ENCODE results near the gene KCNC3.

KCNC3 gene

GRCh38 chr19:50272263-50272897 lies 56.8 kb downstream of the KCNC3 start:
- no peak for DNase-seq

DNA sequence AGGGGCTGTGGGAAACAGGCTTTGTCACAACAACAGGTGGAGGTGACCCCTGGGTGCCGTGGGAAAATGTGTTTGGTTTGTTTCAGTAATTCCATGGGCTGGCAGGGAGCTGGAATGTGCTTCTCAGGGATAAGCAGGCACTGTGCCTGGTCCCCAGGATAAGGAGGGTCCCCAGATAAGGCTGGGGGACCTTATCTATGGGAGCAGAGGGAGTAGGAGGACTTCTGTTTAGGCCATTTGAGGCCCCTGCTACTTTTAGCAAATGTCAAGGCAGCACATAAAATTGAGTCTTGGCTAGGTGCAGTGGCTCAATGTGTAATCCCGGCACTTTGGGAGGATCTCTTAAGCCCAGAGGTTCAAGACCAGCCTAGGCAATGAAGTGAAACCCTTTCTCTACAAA lies 59.5 kb downstream of the KCNC3 start:
- DNase-seq: no peak

DNA sequence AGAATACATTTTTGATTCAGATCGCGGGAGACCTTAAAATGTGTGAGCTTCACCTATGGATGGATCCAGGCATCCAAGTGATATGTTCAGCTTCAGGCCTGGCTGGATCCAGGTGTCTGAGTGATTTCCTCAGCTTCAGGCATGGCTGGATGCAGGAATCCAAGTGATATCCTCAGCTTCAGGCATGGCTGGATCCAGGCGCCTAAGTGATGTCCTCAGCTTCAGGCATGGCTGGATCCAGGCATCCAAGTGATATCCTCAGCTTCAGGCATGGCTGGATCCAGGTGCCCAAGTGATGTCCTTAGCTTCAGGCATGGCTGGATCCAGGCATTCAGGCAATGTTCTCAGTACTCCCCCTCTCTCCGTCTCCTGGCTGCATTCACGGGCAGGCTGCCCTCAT lies 60.7 kb downstream of the KCNC3 start:
- no peak for DNase-seq

DNA sequence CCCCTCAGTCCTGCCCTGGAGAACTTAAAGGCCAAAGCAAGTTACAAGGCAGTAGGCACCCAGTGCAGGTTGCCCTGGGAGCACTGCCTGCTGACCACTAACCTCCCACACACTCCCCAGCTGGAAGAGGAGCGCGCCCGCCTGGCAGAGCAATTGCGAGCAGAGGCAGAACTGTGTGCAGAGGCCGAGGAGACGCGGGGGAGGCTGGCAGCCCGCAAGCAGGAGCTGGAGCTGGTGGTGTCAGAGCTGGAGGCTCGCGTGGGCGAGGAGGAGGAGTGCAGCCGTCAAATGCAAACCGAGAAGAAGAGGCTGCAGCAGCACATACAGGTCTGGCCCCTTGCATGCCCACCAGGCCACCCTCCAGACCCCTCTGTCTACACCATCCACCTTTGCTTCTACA lies 61.1 kb downstream of the KCNC3 start:
- peak; percentile 60 for DNase-seq

- no peak for DNase-seq
Measured at GRCh38 chr19:50266896-50267295, 62.3 kb downstream of the KCNC3 start.

DNA sequence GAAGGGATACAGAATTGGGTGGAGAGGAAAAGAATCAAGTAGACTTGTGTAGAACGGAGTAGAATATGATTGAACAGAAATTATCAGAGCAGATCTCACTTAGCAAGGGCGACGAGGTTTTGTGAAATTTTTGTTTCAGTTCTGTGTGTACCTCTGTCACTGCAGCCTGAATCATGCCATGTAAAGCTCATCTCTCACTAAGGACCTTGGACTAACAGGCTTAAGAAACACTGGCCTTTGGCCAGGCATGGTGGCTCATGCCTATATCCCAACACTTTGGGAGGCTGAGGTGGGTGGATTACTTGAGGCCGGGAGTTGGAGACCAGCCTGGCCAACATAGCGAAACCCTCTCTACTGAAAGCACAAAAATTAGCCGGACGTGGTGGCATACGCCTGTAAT lies 63.1 kb downstream of the KCNC3 start:
- no peak for DNase-seq

DNA sequence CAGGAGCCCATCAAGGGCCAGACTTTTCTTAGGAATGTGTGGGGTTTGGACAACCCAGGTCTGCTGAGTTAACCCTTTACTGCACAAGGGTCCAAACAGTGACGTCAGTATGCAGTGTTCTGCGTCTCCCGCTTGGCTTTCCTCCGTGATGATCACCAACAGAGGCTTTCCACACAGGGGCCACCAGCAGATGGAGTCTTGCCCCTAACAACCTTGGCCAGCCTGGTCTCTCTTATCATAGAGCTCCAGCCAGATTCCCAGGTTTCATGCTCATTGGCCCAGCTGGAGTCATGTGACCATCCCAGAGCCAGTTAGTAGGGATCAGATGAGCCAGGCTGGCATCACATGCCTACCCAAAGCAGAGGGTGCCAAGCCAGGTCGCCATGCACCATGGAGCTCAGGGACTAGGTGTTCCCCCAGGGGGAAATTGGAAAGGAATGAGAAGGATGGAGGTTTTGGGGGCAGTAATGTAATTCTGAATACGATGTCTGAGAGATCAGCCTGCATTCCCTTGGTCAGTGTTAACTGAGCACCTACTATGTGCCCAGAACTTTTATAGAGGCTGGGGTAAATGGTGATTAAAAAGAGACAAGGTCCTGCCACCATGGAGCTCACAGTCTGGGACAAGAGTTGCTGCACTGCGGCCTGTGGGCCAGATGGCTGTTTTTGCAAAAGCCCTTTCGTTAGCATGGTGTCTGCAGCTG lies 64.5 kb downstream of the KCNC3 start:
- no peak for DNase-seq

DNA sequence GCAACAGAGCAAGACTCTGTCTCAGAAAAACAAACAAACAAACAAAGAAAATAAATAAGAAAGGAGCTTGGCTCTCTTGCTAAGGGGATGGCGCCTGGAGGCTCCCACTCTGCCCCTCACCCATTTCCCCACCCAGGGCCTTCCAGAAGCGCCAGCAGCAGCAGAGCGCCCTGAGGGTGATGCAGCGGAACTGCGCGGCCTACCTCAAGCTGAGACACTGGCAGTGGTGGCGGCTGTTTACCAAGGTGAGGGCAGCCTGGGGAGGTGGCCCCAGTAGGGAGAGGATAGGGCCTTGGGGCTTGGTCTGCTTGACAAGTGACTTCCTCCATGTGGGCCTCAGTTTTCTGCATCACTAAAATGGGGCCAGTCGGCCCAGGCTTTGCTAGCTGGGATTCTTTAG lies 66.0 kb downstream of the KCNC3 start:
- DNase-seq: no peak

Data from NCI-H226 (cell line).